GM10248 (cell line): Measurements from ENCODE around the gene UGT1A7.

Source experiments
- CTCF ChIA-PET: fragments of 300-600 bp; sonication (Branson Sonifier 250); formaldehyde crosslinking; extraction: SDS; loops from one replicate; lab custom pipeline; 2021; ENCODE audit warnings: antibody characterized with exemption; lab: Yijun Ruan, JAX
- POLR2A ChIA-PET: fragments of 350-650 bp; sonication (Branson Sonifier 250); formaldehyde crosslinking; extraction: SDS; loops from one replicate; lab custom pipeline; 2020; ENCODE audit warnings: antibody characterized with exemption; lab: Yijun Ruan, JAX
- DNase-seq: peaks from one replicate; pipeline ENCODE4 v3.0.0; 2012; ENCODE audit errors: extremely low spot score
- TF ChIP-seq, protein P1 (sequence below): IDR thresholded peaks from 2 replicates; pipeline ENCODE4 v1.5.1; 2012; ENCODE audit warnings: mild to moderate bottlenecking, low read depth; ENCODE audit errors: extremely low read depth, missing control alignments, control extremely low read depth

UGT1A7 gene

GRCh38 chr2:233773854-233774253 lies 92.2 kb downstream of the UGT1A7 start:
- TF ChIP-seq, protein P1, sequence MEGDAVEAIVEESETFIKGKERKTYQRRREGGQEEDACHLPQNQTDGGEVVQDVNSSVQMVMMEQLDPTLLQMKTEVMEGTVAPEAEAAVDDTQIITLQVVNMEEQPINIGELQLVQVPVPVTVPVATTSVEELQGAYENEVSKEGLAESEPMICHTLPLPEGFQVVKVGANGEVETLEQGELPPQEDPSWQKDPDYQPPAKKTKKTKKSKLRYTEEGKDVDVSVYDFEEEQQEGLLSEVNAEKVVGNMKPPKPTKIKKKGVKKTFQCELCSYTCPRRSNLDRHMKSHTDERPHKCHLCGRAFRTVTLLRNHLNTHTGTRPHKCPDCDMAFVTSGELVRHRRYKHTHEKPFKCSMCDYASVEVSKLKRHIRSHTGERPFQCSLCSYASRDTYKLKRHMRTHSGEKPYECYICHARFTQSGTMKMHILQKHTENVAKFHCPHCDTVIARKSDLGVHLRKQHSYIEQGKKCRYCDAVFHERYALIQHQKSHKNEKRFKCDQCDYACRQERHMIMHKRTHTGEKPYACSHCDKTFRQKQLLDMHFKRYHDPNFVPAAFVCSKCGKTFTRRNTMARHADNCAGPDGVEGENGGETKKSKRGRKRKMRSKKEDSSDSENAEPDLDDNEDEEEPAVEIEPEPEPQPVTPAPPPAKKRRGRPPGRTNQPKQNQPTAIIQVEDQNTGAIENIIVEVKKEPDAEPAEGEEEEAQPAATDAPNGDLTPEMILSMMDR, result no peak
- CTCF ChIA-PET, result no interaction called here
- DNase-seq, result no peak
- POLR2A ChIA-PET, result interaction anchor here (0.6 kb wide), 1 partner anchor 955 kb away, joined by 4 read pairs; no protein-coding TSS in a partner anchor

DNA sequence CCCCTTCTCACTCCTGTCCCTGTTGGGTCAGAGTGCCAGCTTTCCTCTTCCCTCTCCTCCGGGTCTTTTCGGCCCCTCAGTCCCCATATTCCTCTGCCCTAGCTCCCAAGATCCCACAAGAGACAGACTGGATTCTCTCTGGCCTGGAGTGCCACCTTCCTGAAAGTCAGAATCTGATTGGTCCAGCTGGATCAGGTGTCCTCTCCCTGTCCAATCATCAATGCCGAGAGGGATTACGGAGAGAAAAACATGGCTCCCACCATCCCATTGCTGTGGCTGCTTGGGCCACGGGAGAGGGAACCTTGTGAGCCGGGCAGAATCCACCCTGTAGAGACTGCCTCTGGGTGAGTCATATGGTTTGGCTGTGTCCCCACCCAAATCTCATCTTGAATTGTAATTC lies 93.7 kb downstream of the UGT1A7 start:
- TF ChIP-seq, protein P1, result no peak
- ChIA-PET POLR2A (no interaction called here), CTCF (no interaction called here)
- DNase-seq, result no peak

GRCh38 chr2:233778030-233778429 lies 96.3 kb downstream of the UGT1A7 start, which contains the start of gene MROH2A:
Gene MROH2A (plus strand): TSS chr2:233778330. CDS start chr2:233779359, 1,029 bp downstream.
- TF ChIP-seq, protein P1, result no peak
- no peak for DNase-seq
- ChIA-PET POLR2A (no interaction called here), CTCF (no interaction called here)

DNA sequence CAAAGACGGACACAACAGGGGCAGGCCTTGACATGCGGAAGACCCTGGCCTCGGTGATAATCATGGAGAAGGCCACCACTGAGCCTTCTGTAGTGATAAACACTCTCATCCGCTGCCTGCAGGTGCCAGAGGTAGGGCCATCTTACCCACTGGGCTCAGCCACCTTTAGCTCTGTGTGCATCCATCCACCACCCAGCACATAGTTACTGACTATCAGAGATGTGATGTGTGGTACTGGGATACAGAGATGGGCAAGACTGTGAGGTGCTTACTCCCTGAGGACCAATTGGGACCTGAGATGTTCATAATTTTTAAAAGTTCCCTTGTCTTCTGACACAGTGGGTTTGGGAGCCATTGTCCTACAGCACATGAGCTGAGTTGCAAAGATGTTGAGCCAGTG lies 98.0 kb downstream of the UGT1A7 start:
- POLR2A ChIA-PET, result no interaction called here
- TF ChIP-seq, protein P1, result no peak
- CTCF ChIA-PET, result interaction anchor here (1.0 to 1.3 kb wide), 2 partner anchors 14 to 16 kb away, joined by 3 to 4 read pairs; no protein-coding TSS in a partner anchor

GRCh38 chr2:233780771-233781170 lies 99.1 kb downstream of the UGT1A7 start:
- TF ChIP-seq, protein P1, result no peak
- ChIA-PET CTCF (interaction anchor here (1.3 kb wide), 1 partner anchor 14 kb away, joined by 4 read pairs; no protein-coding TSS in a partner anchor), POLR2A (no interaction called here)
- no peak for DNase-seq

More for the DNA sequence above, 98.0 kb downstream of the UGT1A7 start:
- no peak for DNase-seq

GRCh38 chr2:233789554-233789953 lies 107.9 kb downstream of the UGT1A7 start:
- no peak for DNase-seq
- POLR2A ChIA-PET, result no interaction called here
- CTCF ChIA-PET, result interaction anchor here (1.2 kb wide), 1 partner anchor 30 kb away, joined by 3 read pairs; no protein-coding TSS in a partner anchor
- TF ChIP-seq, protein P1, result no peak
